ENCODE data around the gene IFI16.
A peak's percentile ranks its signal among the peaks of the same experiment; 100 is the strongest.
"Not testable (repeated sequence)": the region's sequence is repeated elsewhere in the genome, so short reads cannot be mapped to it uniquely, and the experiment has no call there.

Gene IFI16

GRCh38 chr1:159008744-159009188, 941 bp upstream of the IFI16 start:
- DNase-seq (ENCODE audit: low read depth): peak; percentile 30

DNA sequence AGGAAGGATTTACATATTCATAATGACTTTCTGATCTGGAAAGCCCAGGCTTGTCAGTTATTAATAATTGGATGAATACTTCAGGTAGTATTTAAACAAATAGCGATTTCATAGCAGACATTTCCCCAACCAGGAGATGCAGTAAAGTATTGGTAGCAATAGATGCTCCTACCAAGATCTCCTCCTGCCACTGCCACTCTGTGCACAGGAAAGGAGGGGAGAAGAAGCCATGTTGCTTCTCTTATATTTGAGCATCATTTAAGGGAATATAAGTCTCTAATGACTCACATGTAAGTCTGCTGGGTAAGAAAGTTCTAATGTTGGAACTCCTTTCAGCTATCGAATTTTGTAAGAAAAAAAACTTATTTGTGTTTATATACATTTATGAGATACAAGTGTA, 420 bp upstream of the IFI16 start:
- no peak for DNase-seq (ENCODE audit: low read depth)

- DNase-seq (ENCODE audit: low read depth): no peak
Measured at GRCh38 chr1:159010391-159010790, 684 bp downstream of the IFI16 start.

DNA sequence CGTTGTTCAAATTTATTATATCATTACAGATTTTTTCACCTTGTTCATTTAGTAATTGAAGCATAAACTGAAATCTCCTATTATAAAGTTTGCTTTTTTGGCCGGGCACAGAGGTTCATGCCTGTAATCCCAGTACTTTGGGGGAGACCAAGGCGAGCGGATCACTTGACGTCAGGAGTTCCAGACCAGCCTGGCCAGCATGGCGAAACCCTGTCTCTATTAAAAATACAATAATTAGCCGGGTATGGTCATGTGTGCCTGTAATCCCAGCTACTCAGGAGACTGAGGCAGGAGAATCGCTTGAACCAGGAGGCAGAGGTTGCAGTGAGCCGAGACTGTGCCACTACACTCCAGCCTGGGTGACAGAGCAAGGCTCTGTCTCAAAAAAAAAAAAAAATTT, 1.3 kb downstream of the IFI16 start:
- not testable (repeated sequence) for DNase-seq (ENCODE audit: low read depth)

GRCh38 chr1:159011751-159012150, 2.0 kb downstream of the IFI16 start:
- no peak for DNase-seq (ENCODE audit: low read depth)

DNA sequence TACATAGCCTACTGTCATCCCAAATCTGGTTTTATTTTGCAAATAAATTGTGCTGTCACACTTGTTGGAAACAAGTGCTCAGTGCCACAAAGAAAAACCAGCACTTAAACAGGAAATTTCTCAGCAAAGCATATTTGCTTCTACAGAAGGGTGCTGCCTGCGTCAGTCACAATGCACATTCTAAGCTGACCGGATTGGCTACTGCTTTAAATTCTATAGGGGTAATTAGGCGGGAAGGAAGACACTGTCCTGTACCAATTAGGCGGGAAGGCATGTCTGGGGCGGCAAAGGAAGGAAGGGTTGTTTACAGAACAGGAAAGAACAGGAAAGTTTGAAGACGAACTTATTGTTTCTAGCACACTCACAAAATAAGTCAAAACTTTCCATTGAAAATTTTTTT, 2.8 kb downstream of the IFI16 start:
- peak; percentile 12 for DNase-seq (ENCODE audit: low read depth)

DNA sequence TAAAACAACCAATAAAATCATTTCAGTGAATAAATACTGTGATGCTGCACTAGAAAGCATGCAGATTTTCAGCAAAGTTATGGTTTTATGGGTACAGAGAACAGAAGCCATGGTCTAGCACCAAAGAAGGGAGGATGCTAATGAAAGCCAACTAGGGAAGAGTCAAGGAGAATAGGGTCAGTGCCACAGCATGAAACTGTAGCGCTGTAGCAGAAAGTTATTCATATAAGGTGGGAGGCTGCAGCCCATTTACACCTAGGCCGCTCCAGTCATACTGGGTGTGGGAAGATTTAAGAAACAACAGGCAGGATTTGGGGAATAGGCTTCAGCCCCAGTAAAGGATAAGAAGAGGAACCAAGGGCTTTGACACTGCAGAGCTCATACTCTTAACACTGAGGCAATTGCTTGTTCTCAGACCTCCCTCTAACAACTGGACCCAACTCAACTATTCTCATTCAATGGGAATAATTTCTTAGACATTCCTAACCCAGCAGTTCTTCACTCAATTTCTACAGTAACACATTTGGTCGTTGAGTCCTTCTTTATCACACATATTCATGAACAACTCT, 4.4 kb downstream of the IFI16 start:
- no peak for DNase-seq (ENCODE audit: low read depth)

- DNase-seq (ENCODE audit: low read depth): no peak
Measured at GRCh38 chr1:159014851-159015250, 5.1 kb downstream of the IFI16 start.

DNA sequence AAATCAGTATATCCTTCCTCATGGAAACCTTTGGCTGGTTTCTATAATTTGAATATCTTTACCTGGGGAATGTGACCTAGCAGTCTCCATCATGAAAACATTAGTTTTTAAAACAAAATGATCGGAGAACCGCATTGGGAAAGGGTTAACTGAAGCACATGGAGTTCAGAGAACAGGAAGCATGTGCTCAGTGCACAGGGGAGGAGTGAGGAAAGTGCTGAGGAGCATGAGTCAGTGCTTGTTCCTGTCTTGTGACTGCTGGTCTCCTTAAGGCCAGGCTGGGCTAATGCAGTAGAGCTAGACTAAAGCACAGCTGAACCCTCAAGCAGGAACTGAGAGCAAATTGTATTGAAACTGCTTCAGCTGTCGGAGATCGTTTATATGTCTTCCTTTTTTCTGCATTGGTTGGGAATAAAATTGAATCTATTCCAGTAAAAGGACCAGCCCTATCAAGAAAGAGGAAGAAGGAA, 5.8 kb downstream of the IFI16 start:
- peak; percentile 42 for DNase-seq (ENCODE audit: low read depth)

DNA sequence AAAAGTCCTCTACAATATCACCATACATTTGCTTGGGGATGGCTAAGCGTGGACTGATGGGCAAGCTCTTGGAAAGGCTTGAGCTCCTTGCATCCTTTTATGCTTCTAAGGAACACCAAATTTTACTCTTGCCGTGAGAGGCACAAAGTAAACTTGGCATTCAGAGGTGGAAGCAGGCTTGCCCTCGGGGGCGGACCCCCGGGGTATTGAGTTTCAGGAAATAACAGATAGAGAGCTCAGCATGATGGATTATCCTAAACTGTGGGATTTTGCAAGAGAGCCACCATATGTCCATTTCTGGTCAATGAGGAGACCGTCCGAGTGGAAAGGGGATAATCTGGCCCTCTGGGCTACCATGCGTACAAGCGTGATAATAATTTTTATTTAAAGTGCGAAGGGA, 14.0 kb downstream of the IFI16 start:
- DNase-seq (ENCODE audit: low read depth): no peak

DNA sequence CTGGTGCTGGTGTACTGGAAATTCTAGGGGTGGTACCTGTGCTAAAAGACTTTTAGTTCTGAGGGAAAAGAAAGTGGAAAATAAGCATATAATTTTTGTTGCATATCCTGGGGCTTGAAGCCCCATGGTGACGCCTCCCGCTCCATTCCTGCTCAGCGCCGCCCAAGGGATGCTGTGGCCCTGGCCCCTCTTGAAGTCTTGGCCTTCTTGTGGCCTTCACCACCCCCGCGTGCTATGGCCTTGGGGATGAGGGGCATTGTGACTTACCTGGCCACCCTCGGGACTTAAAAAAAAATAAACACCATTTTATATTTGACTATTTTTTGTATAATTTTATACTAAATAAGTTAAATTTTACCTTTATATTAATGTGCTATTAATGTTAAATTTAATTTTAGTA, 15.3 kb downstream of the IFI16 start:
- DNase-seq (ENCODE audit: low read depth): no peak

- DNase-seq (ENCODE audit: low read depth): not testable (repeated sequence)
Measured at GRCh38 chr1:159026841-159027240, 17.1 kb downstream of the IFI16 start.

DNA sequence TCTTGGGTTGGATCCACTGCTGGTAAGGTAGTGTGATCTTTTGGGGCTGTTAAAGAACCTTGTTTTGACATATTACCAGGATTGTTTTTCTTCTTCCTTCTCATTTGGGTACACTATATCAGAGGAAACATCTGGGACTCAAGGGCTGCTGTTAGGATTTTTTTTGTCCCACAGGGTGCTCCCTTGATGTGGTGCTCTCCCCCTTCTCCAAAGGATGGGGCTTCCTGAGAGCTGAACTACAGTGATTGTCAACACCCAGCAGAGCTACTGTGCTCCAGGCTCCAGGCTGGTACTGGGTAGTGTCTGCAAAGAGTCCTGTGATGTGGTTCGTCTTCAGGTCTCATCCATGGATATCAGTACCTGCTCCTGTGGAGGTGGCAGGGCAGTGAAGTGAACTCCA, 20.6 kb downstream of the IFI16 start:
- DNase-seq (ENCODE audit: low read depth): no peak

GRCh38 chr1:159030877-159031447, 21.3 kb downstream of the IFI16 start:
- no peak for DNase-seq (ENCODE audit: low read depth)

GRCh38 chr1:159040206-159040605, 30.5 kb downstream of the IFI16 start:
- no peak for DNase-seq (ENCODE audit: low read depth)

GRCh38 chr1:159040893-159041724, 31.4 kb downstream of the IFI16 start:
- DNase-seq (ENCODE audit: low read depth): no peak

GRCh38 chr1:159046486-159046885, 36.8 kb downstream of the IFI16 start:
- not testable (repeated sequence) for DNase-seq (ENCODE audit: low read depth)

GRCh38 chr1:159051436-159051835, 41.7 kb downstream of the IFI16 start:
- no peak for DNase-seq (ENCODE audit: low read depth)

DNA sequence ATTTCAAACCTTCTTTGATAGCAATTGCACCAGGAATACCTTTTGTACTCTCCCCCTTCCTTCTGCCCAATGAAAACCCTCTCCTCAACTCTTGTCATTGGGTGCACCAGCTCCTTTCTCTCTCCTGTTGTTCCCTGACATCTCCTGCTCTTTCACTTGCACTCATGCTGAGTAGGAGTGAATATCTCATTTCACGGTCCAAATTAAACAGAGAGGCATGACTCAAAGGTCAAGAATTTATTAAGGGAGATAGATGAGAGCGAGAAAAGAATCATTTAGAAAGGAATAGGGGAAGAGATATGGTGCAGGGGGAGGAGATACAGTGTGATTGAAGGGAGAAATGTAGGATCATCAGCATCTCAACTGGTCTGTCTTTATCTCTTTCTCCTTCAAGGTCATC, 44.7 kb downstream of the IFI16 start:
- no peak for DNase-seq (ENCODE audit: low read depth)

DNA sequence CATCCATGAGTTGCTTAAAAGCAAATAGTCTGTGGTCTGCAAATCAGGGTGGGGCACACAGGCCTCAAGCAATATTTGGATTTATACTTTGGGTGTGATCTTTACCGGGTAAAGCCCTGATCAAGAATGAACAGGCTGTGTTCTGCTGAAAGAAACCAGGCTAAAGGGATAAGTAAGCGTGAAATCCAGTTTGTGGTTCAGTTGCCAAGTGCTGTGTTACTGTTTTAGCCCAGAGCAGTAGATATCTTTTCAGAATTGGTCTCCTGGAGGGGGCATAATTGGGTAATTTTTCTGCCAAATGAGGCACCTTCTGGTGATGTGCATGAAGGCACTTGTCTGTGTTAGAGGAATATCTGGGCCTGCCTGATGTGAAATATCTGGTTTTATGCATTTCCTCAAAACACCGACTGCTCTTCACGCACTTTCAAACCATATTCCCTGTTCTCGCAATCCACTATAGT, 45.5 kb downstream of the IFI16 start:
- no peak for DNase-seq (ENCODE audit: low read depth)

DNA sequence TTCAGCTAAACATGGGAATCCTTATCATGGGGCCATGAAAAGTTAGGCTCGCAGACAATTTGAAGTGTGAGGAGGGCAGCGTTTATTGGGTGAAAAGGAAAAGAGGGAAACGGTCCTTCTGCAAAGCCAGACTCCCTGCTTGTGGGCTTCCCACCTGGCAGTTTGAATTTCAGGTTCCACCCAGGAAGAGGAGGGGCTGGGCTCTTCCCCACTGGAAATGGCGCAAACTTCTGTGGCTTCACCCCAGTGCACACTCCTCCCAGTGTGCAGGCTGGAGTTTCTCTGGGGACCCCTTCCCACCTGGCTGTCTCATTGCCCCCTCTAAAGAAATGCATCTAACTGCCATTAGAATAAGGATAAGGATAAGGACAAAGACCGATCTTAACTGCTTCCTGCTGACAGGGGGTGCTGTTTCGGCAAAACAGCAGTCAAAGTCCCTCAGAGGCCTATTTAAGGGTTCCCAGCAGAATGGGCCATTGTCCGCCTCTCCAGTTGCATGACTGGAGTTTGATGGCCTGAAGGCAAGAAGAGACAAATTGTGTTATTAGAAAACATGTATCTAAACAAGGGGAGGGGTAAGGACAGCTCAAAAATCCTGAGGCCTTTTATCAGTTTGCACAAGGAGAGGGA, 46.5 kb downstream of the IFI16 start:
- no peak for DNase-seq (ENCODE audit: low read depth)

GRCh38 chr1:159058751-159059150, 49.0 kb downstream of the IFI16 start:
- DNase-seq (ENCODE audit: low read depth): no peak

- no peak for DNase-seq (ENCODE audit: low read depth)
Measured at GRCh38 chr1:159065106-159065505, 55.4 kb downstream of the IFI16 start.
